HEK293 (cell line): Measurements from ENCODE around the gene TMEM270.

Experiments used
- GFI1B ChIP-seq: fragments of 450-650 bp; formaldehyde crosslinking; IDR thresholded peaks from 2 replicates; pipeline ENCODE4 v1.5.1; 2016; ENCODE audit warnings: missing biosample characterization, missing genetic modification characterization
- PRDM1 ChIP-seq: fragments of 450-650 bp; formaldehyde crosslinking; IDR thresholded peaks from 2 replicates; pipeline ENCODE4; 2016; ENCODE audit warnings: missing biosample characterization, missing genetic modification characterization
- ZBTB8A ChIP-seq: fragments of 450-650 bp; formaldehyde crosslinking; IDR thresholded peaks from 2 replicates; pipeline ENCODE4 v1.5.1; 2016; ENCODE audit warnings: missing biosample characterization, missing genetic modification characterization
- ZNF121 ChIP-seq: fragments of 450-650 bp; formaldehyde crosslinking; IDR thresholded peaks from 2 replicates; pipeline ENCODE4 v1.5.1; 2016; ENCODE audit warnings: missing biosample characterization, missing genetic modification characterization
- ZNF221 ChIP-seq: fragments of 450-650 bp; formaldehyde crosslinking; IDR thresholded peaks from 2 replicates; pipeline ENCODE4 v1.5.1; 2017; ENCODE audit warnings: missing biosample characterization, missing genetic modification characterization, borderline replicate concordance
- ZNF24 ChIP-seq: fragments of 450-650 bp; formaldehyde crosslinking; IDR thresholded peaks from 2 replicates; pipeline ENCODE4 v1.5.1; 2016; ENCODE audit warnings: missing biosample characterization, missing genetic modification characterization
- ZNF423 ChIP-seq: fragments of 450-650 bp; formaldehyde crosslinking; IDR thresholded peaks from 2 replicates; pipeline ENCODE4 v1.5.1; 2016; ENCODE audit warnings: missing biosample characterization, missing genetic modification characterization
- ZNF624 ChIP-seq: fragments of 450-650 bp; formaldehyde crosslinking; IDR thresholded peaks from 2 replicates; pipeline ENCODE4 v1.5.1; 2017; ENCODE audit warnings: missing biosample characterization, missing genetic modification characterization
- TF ChIP-seq, protein P1 (sequence below): fragments of 450-650 bp; formaldehyde crosslinking; IDR thresholded peaks from 2 replicates; pipeline ENCODE4 v1.5.1; 2016; ENCODE audit warnings: missing biosample characterization, missing genetic modification characterization
- TF ChIP-seq, protein P2 (sequence below): fragments of 450-650 bp; formaldehyde crosslinking; IDR thresholded peaks from 2 replicates; pipeline ENCODE4 v1.5.1; 2016; ENCODE audit warnings: missing biosample characterization, missing genetic modification characterization, low read depth

DNA sequence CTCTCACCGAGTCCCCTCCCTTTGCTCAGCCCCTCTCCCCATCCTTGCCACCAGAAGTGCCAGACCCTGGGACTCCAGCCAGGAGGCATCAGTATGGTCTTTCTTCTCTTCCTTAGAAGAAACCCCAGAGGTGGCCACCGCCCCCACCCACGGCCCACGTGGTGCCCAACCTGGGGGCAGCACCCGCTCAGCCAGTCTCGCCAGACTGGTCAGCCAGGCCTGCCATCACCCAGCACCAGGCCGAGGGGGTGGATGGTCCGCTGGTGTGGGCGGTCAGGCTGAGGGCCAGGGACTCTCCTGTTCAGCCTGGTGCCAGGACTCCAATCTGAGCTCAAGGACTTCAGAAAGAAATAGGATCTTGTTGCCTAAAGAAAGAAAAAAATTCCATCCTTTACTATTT, 36.0 kb upstream of the TMEM270 start:
- TF ChIP-seq ZNF121 (tag by site-specific recombination): no peak
- no peak for TF ChIP-seq ZNF221 (tag by site-specific recombination)
- TF ChIP-seq, protein P1, sequence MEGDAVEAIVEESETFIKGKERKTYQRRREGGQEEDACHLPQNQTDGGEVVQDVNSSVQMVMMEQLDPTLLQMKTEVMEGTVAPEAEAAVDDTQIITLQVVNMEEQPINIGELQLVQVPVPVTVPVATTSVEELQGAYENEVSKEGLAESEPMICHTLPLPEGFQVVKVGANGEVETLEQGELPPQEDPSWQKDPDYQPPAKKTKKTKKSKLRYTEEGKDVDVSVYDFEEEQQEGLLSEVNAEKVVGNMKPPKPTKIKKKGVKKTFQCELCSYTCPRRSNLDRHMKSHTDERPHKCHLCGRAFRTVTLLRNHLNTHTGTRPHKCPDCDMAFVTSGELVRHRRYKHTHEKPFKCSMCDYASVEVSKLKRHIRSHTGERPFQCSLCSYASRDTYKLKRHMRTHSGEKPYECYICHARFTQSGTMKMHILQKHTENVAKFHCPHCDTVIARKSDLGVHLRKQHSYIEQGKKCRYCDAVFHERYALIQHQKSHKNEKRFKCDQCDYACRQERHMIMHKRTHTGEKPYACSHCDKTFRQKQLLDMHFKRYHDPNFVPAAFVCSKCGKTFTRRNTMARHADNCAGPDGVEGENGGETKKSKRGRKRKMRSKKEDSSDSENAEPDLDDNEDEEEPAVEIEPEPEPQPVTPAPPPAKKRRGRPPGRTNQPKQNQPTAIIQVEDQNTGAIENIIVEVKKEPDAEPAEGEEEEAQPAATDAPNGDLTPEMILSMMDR (tag by site-specific recombination): no peak
- TF ChIP-seq ZBTB8A (tag by site-specific recombination): no peak
- no peak for TF ChIP-seq ZNF24 (tag by site-specific recombination)
- TF ChIP-seq GFI1B (tag by site-specific recombination): no peak
- TF ChIP-seq ZNF423 (tag by site-specific recombination): no peak
- TF ChIP-seq, protein P2, sequence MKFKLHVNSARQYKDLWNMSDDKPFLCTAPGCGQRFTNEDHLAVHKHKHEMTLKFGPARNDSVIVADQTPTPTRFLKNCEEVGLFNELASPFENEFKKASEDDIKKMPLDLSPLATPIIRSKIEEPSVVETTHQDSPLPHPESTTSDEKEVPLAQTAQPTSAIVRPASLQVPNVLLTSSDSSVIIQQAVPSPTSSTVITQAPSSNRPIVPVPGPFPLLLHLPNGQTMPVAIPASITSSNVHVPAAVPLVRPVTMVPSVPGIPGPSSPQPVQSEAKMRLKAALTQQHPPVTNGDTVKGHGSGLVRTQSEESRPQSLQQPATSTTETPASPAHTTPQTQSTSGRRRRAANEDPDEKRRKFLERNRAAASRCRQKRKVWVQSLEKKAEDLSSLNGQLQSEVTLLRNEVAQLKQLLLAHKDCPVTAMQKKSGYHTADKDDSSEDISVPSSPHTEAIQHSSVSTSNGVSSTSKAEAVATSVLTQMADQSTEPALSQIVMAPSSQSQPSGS (tag by site-specific recombination): no peak
- TF ChIP-seq PRDM1 (tag by site-specific recombination): no peak
- TF ChIP-seq ZNF624 (tag by site-specific recombination): no peak
